PFSK-1 (cell line): ENCODE results near the gene RASAL2.

ENCODE experiments used
- POLR2AphosphoS5 ChIP-seq: IDR thresholded peaks from 2 replicates; pipeline ENCODE4 v1.6.1; 2012; ENCODE audit warnings: low read depth, mild to moderate bottlenecking, control low read depth, low read length, moderate library complexity
- SIN3A ChIP-seq: IDR thresholded peaks from 2 replicates; pipeline ENCODE4 v1.6.1; 2012; ENCODE audit warnings: mild to moderate bottlenecking, low read length, moderate library complexity, borderline replicate concordance; ENCODE audit not compliant: insufficient read depth
- TAF1 ChIP-seq: IDR thresholded peaks from 2 replicates; pipeline ENCODE4 v1.6.1; 2012; ENCODE audit warnings: low read length, control low read depth, borderline replicate concordance; ENCODE audit not compliant: insufficient read depth
- TF ChIP-seq, protein P1 (sequence below), 2 experiments: IDR thresholded peaks; 2 replicates each; pipeline versions ENCODE4 v1.6.1 to v1.8.0; 2011 to 2012; ENCODE audit warnings: low read depth in 2 of 2, low read length in 2 of 2, control low read depth in 1 of 2, inconsistent platforms in 1 of 2, mild to moderate bottlenecking in 1 of 2, moderate library complexity in 1 of 2; ENCODE audit not compliant: insufficient read depth in 1 of 2

DNA sequence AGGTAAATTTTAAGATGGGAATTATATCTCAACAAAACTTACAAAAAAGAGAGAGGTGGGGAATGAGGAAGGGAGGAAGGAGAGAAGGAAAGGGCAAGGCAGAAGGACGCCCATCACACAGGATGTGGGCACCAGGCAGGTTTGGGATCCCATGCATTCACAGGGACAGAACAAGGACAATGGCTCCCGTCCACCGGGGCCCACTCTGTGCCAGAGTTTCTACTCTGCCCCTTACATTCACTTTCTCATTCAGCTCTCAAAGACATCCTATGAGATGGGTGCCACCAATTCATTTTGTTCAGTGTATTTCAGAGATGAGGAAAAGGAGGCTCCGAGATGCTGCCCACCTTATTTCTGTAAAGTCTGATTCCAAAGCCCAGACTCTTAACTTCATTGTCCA, 395.5 kb downstream of the RASAL2 start:
- TF ChIP-seq POLR2AphosphoS5 = no peak
- TF ChIP-seq SIN3A = no peak
- TF ChIP-seq, protein P1, sequence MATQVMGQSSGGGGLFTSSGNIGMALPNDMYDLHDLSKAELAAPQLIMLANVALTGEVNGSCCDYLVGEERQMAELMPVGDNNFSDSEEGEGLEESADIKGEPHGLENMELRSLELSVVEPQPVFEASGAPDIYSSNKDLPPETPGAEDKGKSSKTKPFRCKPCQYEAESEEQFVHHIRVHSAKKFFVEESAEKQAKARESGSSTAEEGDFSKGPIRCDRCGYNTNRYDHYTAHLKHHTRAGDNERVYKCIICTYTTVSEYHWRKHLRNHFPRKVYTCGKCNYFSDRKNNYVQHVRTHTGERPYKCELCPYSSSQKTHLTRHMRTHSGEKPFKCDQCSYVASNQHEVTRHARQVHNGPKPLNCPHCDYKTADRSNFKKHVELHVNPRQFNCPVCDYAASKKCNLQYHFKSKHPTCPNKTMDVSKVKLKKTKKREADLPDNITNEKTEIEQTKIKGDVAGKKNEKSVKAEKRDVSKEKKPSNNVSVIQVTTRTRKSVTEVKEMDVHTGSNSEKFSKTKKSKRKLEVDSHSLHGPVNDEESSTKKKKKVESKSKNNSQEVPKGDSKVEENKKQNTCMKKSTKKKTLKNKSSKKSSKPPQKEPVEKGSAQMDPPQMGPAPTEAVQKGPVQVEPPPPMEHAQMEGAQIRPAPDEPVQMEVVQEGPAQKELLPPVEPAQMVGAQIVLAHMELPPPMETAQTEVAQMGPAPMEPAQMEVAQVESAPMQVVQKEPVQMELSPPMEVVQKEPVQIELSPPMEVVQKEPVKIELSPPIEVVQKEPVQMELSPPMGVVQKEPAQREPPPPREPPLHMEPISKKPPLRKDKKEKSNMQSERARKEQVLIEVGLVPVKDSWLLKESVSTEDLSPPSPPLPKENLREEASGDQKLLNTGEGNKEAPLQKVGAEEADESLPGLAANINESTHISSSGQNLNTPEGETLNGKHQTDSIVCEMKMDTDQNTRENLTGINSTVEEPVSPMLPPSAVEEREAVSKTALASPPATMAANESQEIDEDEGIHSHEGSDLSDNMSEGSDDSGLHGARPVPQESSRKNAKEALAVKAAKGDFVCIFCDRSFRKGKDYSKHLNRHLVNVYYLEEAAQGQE (IDR thresholded peaks at IDR 0.05; ENCODE audit: insufficient read depth in 1 of 2, low read depth in 2 of 2, low read length in 2 of 2) = no peak
- TF ChIP-seq TAF1 = no peak
